ENCODE data around the gene NTM.
A peak's percentile ranks its signal among the peaks of the same experiment; 100 is the strongest.

NTM gene

GRCh38 chr11:132008226-132008625, 637.8 kb downstream of the NTM start:
- DNase-seq (ENCODE audit: low read depth) = no peak

GRCh38 chr11:132008872-132009271, 638.5 kb downstream of the NTM start:
- DNase-seq (ENCODE audit: low read depth) = no peak

- no peak for DNase-seq (ENCODE audit: low read depth)
Measured at GRCh38 chr11:132020001-132020400, 649.6 kb downstream of the NTM start.

GRCh38 chr11:132022285-132022684, 651.9 kb downstream of the NTM start:
- no peak for DNase-seq (ENCODE audit: low read depth)

GRCh38 chr11:132022733-132023478, 652.5 kb downstream of the NTM start:
- DNase-seq (ENCODE audit: low read depth) = no peak

GRCh38 chr11:132024587-132025295, 654.3 kb downstream of the NTM start:
- DNase-seq (ENCODE audit: low read depth) = peak; percentile 23

GRCh38 chr11:132026746-132027145, 656.3 kb downstream of the NTM start:
- no peak for DNase-seq (ENCODE audit: low read depth)

- DNase-seq (ENCODE audit: low read depth) = peak; percentile 57
Measured at GRCh38 chr11:132028380-132029240, 658.2 kb downstream of the NTM start.

- no peak for DNase-seq (ENCODE audit: low read depth)
Measured at GRCh38 chr11:132030896-132031295, 660.5 kb downstream of the NTM start.

- DNase-seq (ENCODE audit: low read depth) = no peak
Measured at GRCh38 chr11:132032555-132032954, 662.1 kb downstream of the NTM start.

- no peak for DNase-seq (ENCODE audit: low read depth)
Measured at GRCh38 chr11:132033051-132033450, 662.6 kb downstream of the NTM start.

GRCh38 chr11:132035228-132035627, 664.8 kb downstream of the NTM start:
- no peak for DNase-seq (ENCODE audit: low read depth)

- DNase-seq (ENCODE audit: low read depth) = no peak
Measured at GRCh38 chr11:132035766-132036165, 665.4 kb downstream of the NTM start.

- DNase-seq (ENCODE audit: low read depth) = no peak
Measured at GRCh38 chr11:132036220-132036619, 665.8 kb downstream of the NTM start.

GRCh38 chr11:132036746-132037466, 666.5 kb downstream of the NTM start:
- DNase-seq (ENCODE audit: low read depth) = no peak

- no peak for DNase-seq (ENCODE audit: low read depth)
Measured at GRCh38 chr11:132037467-132037862, 667.0 kb downstream of the NTM start.

- no peak for DNase-seq (ENCODE audit: low read depth)
Measured at GRCh38 chr11:132037956-132038355, 667.5 kb downstream of the NTM start.

- DNase-seq (ENCODE audit: low read depth) = no peak
Measured at GRCh38 chr11:132039521-132039920, 669.1 kb downstream of the NTM start.

GRCh38 chr11:132042296-132042695, 671.9 kb downstream of the NTM start:
- DNase-seq (ENCODE audit: low read depth) = no peak

GRCh38 chr11:132043714-132044113, 673.3 kb downstream of the NTM start:
- DNase-seq (ENCODE audit: low read depth) = no peak

GRCh38 chr11:132045107-132045506, 674.7 kb downstream of the NTM start:
- DNase-seq (ENCODE audit: low read depth) = no peak

GRCh38 chr11:132046288-132046865, 676.0 kb downstream of the NTM start:
- DNase-seq (ENCODE audit: low read depth) = no peak
